ENCODE data around the gene ATP7B. TPM values are rescaled to one million over a fixed set of nuclear protein-coding genes. Genes with fewer than 3 reads are reported as not detected.

ATP7B gene
- total RNA-seq, 1 donor: 5.6 TPM

GRCh38 chr13:51980908-51981307, 30.3 kb downstream of the ATP7B start:
- no peak overlapping the region for H3K4me3 ChIP-seq (ENCODE audit: low read depth, low read length)
- TF ChIP-seq, protein P1, sequence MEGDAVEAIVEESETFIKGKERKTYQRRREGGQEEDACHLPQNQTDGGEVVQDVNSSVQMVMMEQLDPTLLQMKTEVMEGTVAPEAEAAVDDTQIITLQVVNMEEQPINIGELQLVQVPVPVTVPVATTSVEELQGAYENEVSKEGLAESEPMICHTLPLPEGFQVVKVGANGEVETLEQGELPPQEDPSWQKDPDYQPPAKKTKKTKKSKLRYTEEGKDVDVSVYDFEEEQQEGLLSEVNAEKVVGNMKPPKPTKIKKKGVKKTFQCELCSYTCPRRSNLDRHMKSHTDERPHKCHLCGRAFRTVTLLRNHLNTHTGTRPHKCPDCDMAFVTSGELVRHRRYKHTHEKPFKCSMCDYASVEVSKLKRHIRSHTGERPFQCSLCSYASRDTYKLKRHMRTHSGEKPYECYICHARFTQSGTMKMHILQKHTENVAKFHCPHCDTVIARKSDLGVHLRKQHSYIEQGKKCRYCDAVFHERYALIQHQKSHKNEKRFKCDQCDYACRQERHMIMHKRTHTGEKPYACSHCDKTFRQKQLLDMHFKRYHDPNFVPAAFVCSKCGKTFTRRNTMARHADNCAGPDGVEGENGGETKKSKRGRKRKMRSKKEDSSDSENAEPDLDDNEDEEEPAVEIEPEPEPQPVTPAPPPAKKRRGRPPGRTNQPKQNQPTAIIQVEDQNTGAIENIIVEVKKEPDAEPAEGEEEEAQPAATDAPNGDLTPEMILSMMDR (IDR thresholded peaks at IDR 0.05; ENCODE audit: insufficient read depth, low read depth, low read length): no peak
- no peak for DNase-seq (ENCODE audit: low read depth)

DNA sequence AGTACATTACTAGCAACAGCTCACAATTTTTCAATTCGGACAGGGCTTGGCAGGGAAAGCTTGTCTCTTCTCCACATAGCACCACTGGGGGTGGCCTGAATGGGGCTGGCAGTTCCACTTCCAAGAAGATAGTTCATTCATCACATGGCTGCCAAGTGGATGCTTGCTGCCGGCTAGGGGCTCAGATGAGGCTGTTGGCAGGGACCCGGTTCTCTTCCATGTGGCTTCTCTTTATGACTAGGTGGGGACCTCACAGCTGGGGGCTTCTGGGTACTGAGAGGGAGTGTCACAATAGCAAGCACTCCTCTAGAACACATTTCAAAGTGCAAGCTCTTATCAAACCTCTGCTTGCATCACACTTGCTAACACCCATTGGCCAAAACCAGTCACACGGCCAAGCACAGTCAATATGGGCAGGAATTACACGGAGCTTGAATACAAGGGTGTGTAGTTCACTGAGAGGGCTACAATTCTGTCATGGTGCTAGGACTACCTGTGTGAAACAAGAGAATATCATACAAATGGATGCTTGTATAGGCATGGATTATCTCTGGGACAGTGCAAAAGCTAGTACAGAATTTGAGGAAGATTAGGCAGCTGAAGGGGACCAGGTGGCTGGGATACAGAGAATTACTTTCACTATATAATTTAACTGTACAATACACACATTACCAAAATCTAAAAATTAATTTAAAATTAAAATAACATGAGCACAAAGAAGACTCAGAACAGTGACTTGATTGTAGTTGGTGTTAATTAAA, 32.3 kb downstream of the ATP7B start:
- TF ChIP-seq, protein P1 (IDR thresholded peaks at IDR 0.05; ENCODE audit: insufficient read depth, low read depth, low read length): no peak
- no peak for DNase-seq (ENCODE audit: low read depth)
- H3K4me3 ChIP-seq (ENCODE audit: low read depth, low read length): no peak overlapping the region

DNA sequence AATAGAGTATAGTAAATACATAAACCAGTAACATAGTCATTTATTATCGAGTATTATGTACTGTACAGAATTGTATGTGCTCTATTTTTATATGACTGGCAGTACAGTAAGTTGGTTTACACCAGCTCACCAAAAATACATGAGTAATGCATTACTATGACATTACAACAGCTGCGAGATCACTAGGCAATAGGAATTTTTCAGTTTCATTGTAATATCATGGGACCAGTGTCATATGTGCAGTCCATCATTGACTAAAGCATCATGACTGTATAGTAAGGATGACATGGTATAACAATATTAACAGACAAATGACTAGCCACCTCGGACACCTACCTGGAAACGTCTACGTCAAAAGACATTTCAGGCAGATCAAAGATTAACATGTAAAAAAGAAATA, 33.6 kb downstream of the ATP7B start:
- no peak for DNase-seq (ENCODE audit: low read depth)
- TF ChIP-seq, protein P1 (IDR thresholded peaks at IDR 0.05; ENCODE audit: insufficient read depth, low read depth, low read length): no peak
- no peak overlapping the region for H3K4me3 ChIP-seq (ENCODE audit: low read depth, low read length)

DNA sequence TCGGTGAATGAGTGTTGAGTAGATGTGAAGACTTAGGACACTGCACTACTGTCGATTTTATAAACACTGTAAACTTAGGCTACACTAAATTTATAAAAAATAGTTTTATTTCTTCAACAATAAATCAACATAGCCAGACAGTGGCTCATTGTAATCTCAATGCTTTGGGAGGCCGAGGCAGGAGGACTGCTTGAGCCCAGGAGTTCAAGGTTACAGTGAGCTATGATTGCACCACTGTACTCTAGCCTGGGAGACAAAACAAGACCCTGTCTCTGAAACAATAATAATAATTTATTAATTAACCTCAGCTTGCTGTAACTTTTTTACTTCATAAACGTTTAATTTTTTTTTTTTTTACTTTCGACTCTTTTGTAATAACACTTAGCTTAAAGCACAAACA, 34.4 kb downstream of the ATP7B start:
- no peak for DNase-seq (ENCODE audit: low read depth)
- H3K4me3 ChIP-seq (ENCODE audit: low read depth, low read length): no peak overlapping the region
- TF ChIP-seq, protein P1 (IDR thresholded peaks at IDR 0.05; ENCODE audit: insufficient read depth, low read depth, low read length): no peak

- no peak for DNase-seq (ENCODE audit: low read depth)
- H3K4me3 ChIP-seq (ENCODE audit: low read depth, low read length): no peak overlapping the region
- TF ChIP-seq, protein P1 (IDR thresholded peaks at IDR 0.05; ENCODE audit: insufficient read depth, low read depth, low read length): no peak
These were observed 34.8 kb downstream of the ATP7B start for GRCh38 chr13:51976423-51976822.

DNA sequence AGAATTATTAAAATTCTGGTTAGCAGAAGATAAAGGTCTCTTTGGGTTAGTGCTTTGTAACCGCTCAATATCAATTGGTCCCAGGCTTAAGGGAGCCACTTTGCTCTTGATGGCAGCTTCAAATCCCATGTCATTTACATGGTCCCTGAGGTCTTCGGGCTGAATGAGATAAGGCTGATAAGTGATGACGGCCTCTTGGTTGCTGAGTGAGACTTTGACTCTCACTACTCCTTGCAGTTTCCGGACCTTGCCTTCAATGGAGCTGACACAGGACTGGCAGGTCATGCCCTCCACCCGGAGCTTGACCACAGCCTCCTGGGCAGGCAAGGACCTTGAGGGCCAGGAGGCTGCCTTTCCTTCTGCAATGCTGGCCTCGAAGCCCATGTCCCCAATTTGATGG, 36.8 kb downstream of the ATP7B start:
- H3K4me3 ChIP-seq (ENCODE audit: low read depth, low read length): no peak overlapping the region
- TF ChIP-seq, protein P1 (IDR thresholded peaks at IDR 0.05; ENCODE audit: insufficient read depth, low read depth, low read length): no peak
- DNase-seq (ENCODE audit: low read depth): no peak
